Dermis lymphatic vessel endothelial cell (primary cell): ENCODE data around the gene ZNF730. TPM values are rescaled to one million over a fixed set of nuclear protein-coding genes. Genes with fewer than 3 reads are reported as not detected.

ENCODE experiments used
- total RNA-seq: library from RNA; depleted of rRNA; stranded (reverse); fragments of >200 nt; gene quantifications from 2 replicates; pipeline ENCODE4 v1.2.1, GENCODE V29; 2014

Gene ZNF730
- total RNA-seq: 0.54 and 1.3 TPM in 2 replicates

GRCh38 chr19:23116802-23117571 is at the start of gene ZNF730:
ZNF730 (plus strand) TSS chr19:23117025; CDS start chr19:23117174, 149 bp downstream.

Other genes starting within 250 kb of the ZNF730 start
- under 0.01 TPM in 1 of 2 replicates, not detected in the other for gene ZNF728, start 113.8 kb upstream of the ZNF730 start, total RNA-seq
- gene ZNF724, start 133.4 kb downstream of the ZNF730 start, total RNA-seq: 3.7 and 4.6 TPM in 2 replicates